Astrocyte of the spinal cord (primary cell): ENCODE results near the gene FNBP1L.

Experiments
- DNase-seq: peaks from one replicate; pipeline ENCODE4 v3.0.0; 2011; ENCODE audit warnings: low read depth, low spot score
- H3K4me3 ChIP-seq: 2 replicates; pipeline ENCODE4 v1.5.1; 2011; ENCODE audit warnings: low read depth, mild to moderate bottlenecking, low read length, moderate library complexity
- in situ Hi-C: cut with HindIII; loops from 2 replicates; pipeline ENCODE4 v1.10.0; 2017; ENCODE audit warnings: low sequenced_read_pairs
- TF ChIP-seq, protein P1 (sequence below): IDR thresholded peaks from 2 replicates; pipeline ENCODE4 v1.5.1; 2012; ENCODE audit warnings: low read depth, mild to moderate bottlenecking, low read length, inconsistent platforms

FNBP1L gene

GRCh38 chr1:93448292-93448982, 519 bp downstream of the FNBP1L start:
- in situ Hi-C loops: no loop called here
- DNase-seq: peak; percentile 23
- H3K4me3 ChIP-seq: peak overlapping the region; percentile 88
- TF ChIP-seq, protein P1, sequence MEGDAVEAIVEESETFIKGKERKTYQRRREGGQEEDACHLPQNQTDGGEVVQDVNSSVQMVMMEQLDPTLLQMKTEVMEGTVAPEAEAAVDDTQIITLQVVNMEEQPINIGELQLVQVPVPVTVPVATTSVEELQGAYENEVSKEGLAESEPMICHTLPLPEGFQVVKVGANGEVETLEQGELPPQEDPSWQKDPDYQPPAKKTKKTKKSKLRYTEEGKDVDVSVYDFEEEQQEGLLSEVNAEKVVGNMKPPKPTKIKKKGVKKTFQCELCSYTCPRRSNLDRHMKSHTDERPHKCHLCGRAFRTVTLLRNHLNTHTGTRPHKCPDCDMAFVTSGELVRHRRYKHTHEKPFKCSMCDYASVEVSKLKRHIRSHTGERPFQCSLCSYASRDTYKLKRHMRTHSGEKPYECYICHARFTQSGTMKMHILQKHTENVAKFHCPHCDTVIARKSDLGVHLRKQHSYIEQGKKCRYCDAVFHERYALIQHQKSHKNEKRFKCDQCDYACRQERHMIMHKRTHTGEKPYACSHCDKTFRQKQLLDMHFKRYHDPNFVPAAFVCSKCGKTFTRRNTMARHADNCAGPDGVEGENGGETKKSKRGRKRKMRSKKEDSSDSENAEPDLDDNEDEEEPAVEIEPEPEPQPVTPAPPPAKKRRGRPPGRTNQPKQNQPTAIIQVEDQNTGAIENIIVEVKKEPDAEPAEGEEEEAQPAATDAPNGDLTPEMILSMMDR: no peak

DNA sequence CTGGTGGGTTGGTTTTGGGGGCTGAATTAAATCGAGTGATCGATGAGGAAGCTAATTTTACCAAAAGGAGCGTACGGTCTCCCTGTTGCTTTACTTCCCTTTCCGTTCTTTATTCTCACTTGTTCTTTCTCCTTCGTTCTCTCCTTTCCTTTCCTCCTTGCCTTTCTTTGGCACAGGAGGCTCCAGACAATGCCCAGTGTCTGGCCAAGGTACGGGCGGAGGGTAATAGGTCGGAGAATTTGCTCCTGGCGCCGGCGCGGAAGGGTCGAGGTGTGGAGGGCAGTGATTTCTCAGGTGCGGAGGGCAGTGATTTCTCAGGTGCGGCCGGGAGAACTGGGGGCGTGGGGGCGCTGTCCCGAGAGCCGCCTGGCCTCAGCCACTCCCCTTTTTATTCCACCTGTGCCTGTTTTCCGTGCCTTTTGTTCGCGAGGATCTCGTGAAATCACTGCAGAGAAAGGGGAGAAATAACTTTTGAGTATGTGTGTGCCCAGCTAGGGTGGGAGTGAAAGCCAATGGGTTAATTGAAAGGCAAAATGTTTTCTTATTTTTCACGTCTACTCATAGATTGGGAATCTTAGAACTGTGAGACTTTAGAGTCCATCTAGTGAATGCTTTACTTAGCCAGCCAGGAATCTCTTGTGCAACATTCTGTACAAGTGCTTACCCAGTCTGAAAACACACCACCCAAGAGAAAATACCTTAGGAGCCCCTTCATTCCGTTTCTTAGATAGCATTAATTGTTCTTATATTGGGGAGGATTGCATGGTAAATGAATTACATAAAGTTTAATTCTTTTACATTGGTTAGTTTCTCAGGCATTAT, 1.3 kb downstream of the FNBP1L start:
- H3K4me3 ChIP-seq: peak overlapping the region; percentile 88
- peak; percentile 41 for DNase-seq
- in situ Hi-C loops: no loop called here
- TF ChIP-seq, protein P1: peak; percentile 12

GRCh38 chr1:93450321-93450720, 2.4 kb downstream of the FNBP1L start:
- DNase-seq: no peak
- TF ChIP-seq, protein P1: no peak
- no peak overlapping the region for H3K4me3 ChIP-seq
- in situ Hi-C loops: no loop called here

- DNase-seq: no peak
- in situ Hi-C loops: no loop called here
- TF ChIP-seq, protein P1: no peak
- no peak overlapping the region for H3K4me3 ChIP-seq
These were observed 6.0 kb downstream of the FNBP1L start for GRCh38 chr1:93453911-93454310.

DNA sequence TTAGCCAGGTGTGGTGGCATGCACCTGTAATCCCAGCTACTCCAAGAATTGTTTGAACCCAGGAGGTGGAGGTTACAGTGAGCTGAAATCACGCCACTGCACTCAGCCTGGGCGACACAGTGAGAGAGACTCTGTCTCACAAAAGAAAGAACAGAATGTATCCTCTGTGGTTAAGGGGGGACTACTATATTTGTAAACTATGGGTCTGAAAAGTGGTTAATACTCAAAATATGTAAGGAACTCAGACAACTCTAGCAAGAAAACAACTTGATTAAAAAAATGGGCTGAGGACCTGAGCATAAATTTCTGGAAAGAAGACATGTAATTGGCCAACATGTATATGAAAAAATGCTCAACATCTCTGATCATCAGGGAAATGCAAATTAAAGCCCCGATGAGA, 11.2 kb downstream of the FNBP1L start:
- TF ChIP-seq, protein P1: no peak
- peak; percentile 13 for DNase-seq
- H3K4me3 ChIP-seq: no peak overlapping the region
- in situ Hi-C loops: no loop called here

GRCh38 chr1:93461236-93461635, 13.3 kb downstream of the FNBP1L start:
- TF ChIP-seq, protein P1: no peak
- DNase-seq: no peak
- in situ Hi-C loops: no loop called here
- no peak overlapping the region for H3K4me3 ChIP-seq
